ENCODE measurements around the gene FIGNL2. TPM values are rescaled to one million over a fixed set of nuclear protein-coding genes. Genes with fewer than 3 reads are reported as not detected.

FIGNL2 gene
- total and polyA plus RNA-seq, 10 donors: 0.20 to 3.0 (median 1.4) TPM

- intact Hi-C loops (cut with DNase I; ENCODE audit: low total_unique reads): loop anchor here (5.0 kb wide), 1 partner anchor 389 kb away; the partner anchor contains the start of gene SLC4A8
- Histone ChIP-seq H3K9me3 (no peaks in the 10 kb centered on the region), H3K27me3 (replicated peaks in 1 of 7) (peaks cover 0 to 31% (median 0%) of the 10 kb centered on the region in 7 donors), H3K27ac (no peak overlapping the region), H3K4me3 (no peak overlapping the region), H3K36me3 (peaks cover 0 to 7% (median 0%) of the 10 kb centered on the region in 6 donors), H3K4me1 (peaks cover 0 to 34% (median 13%) of the 10 kb centered on the region in 6 donors)
- TF ChIP-seq POLR2AphosphoS5 (IDR thresholded peaks at IDR 0.05): no peak
- no peak for TF ChIP-seq CTCF (IDR thresholded peaks at IDR 0.05 in 8 of 11, conservative IDR thresholded peaks at IDR 0.05 in 3 of 11)
- no peak for TF ChIP-seq POLR2A (IDR thresholded peaks at IDR 0.05)
- 64 to 82% (median 72%) methylated on average over 10 to 13 of the region's 13 CpGs for WGBS, 5 donors
- DNase-seq: no peak
Observed at GRCh38 chr12:51811203-51812202, 37.0 kb downstream of the FIGNL2 start.

- no peak overlapping the region for H3K4me3 ChIP-seq
- H3K36me3 ChIP-seq: peaks cover 0 to 8% (median 0%) of the 10 kb centered on the region in 6 donors
- TF ChIP-seq POLR2AphosphoS5 (IDR thresholded peaks at IDR 0.05) (no peak), CTCF (IDR thresholded peaks at IDR 0.05 in 8 of 11, conservative IDR thresholded peaks at IDR 0.05 in 3 of 11) (no peak), POLR2A (IDR thresholded peaks at IDR 0.05) (no peak)
- 55 to 69% (median 63%) methylated on average over 3 of the region's 3 CpGs for WGBS, 5 donors
- intact Hi-C loops (cut with DNase I; ENCODE audit: low total_unique reads): no loop called here
- no peaks in the 10 kb centered on the region for H3K9me3 ChIP-seq
- H3K27ac ChIP-seq: no peak overlapping the region
- DNase-seq: no peak
- peaks cover 0 to 23% (median 0%) of the 10 kb centered on the region in 7 donors for H3K27me3 ChIP-seq (replicated peaks in 1 of 7)
- peaks cover 0 to 16% (median 6%) of the 10 kb centered on the region in 6 donors for H3K4me1 ChIP-seq
Observed at GRCh38 chr12:51809193-51809592, 39.3 kb downstream of the FIGNL2 start.

- TF ChIP-seq POLR2AphosphoS5 (IDR thresholded peaks at IDR 0.05) (no peak), POLR2A (IDR thresholded peaks at IDR 0.05) (no peak), CTCF (IDR thresholded peaks at IDR 0.05 in 8 of 11, conservative IDR thresholded peaks at IDR 0.05 in 3 of 11) (no peak)
- H3K9me3 ChIP-seq: no peaks in the 10 kb centered on the region
- no peak for DNase-seq
Observed at GRCh38 chr12:51806896-51807295, 41.6 kb downstream of the FIGNL2 start.

GRCh38 chr12:51801027-51801426 lies 47.5 kb downstream of the FIGNL2 start:
- peaks cover 0 to 3% (median 0%) of the 10 kb centered on the region in 7 donors for H3K27me3 ChIP-seq (replicated peaks in 1 of 7)
- no peak for DNase-seq
- TF ChIP-seq CTCF (IDR thresholded peaks at IDR 0.05 in 8 of 11, conservative IDR thresholded peaks at IDR 0.05 in 3 of 11) (no peak), POLR2A (IDR thresholded peaks at IDR 0.05) (no peak), POLR2AphosphoS5 (IDR thresholded peaks at IDR 0.05) (no peak)
- H3K4me3 ChIP-seq: no peak overlapping the region
- no peaks in the 10 kb centered on the region for H3K4me1 ChIP-seq
- intact Hi-C loops (cut with DNase I; ENCODE audit: low total_unique reads): no loop called here
- H3K9me3 ChIP-seq: no peaks in the 10 kb centered on the region
- H3K36me3 ChIP-seq: peaks cover 0 to 5% (median 0%) of the 10 kb centered on the region in 6 donors
- no peak overlapping the region for H3K27ac ChIP-seq
- WGBS, 5 donors: 79 to 96% (median 93%) methylated on average over 1 of the region's 1 CpG

More at GRCh38 chr12:51806896-51807295, 41.6 kb downstream of the FIGNL2 start:
- WGBS, 5 donors: 92 to 97% (median 94%) methylated on average over 16 of the region's 16 CpGs
- Histone ChIP-seq H3K4me3 (no peak overlapping the region), H3K36me3 (peaks cover 0 to 8% (median 0%) of the 10 kb centered on the region in 6 donors), H3K4me1 (peaks cover 0 to 6% (median 0%) of the 10 kb centered on the region in 6 donors), H3K27ac (no peak overlapping the region), H3K27me3 (replicated peaks in 1 of 7) (peaks cover 0 to 16% (median 0%) of the 10 kb centered on the region in 7 donors)
- intact Hi-C loops (cut with DNase I; ENCODE audit: low total_unique reads): no loop called here

Measured in spleen (tissue), 11 donors.